Spleen (tissue), 7 donors: Measurements from ENCODE around the gene TGFB1.

Source experiments
- CTCF ChIP-seq, 11 experiments: fragments of 200-600 bp in 7 of 11; fragments of 450-650 bp in 4 of 11; sonication (generic) in 4 of 11; IDR thresholded peaks in 8 of 11; conservative IDR thresholded peaks in 3 of 11; 1 replicate in 7 of 11; 2 replicates in 4 of 11; pipeline versions ENCODE4 v1.4.0 to v1.8.0; 2016 to 2021; ENCODE audit warnings: antibody characterized with exemption in 11 of 11, inconsistent platforms in 4 of 11, mild to moderate bottlenecking in 1 of 11
- POLR2AphosphoS5 ChIP-seq, 3 donors: sonication (generic); formaldehyde crosslinking; IDR thresholded peaks; one replicate each; pipeline ENCODE4 v1.5.1; 2017; ENCODE audit warnings: antibody characterized with exemption in 3 of 3
- donor health status: DM: no; HTN: no; CAD: no; lungs with moderate emphysema.
- donor health status: DM: no; HTN: no; CAD: no.
- donor health status: DM: no; HTN: no; CAD: no.

GRCh38 chr19:41295499-41295898, 58.2 kb downstream of the TGFB1 start:
- TF ChIP-seq POLR2AphosphoS5 (IDR thresholded peaks at IDR 0.05), result no peak
- TF ChIP-seq CTCF (IDR thresholded peaks at IDR 0.05 in 8 of 11, conservative IDR thresholded peaks at IDR 0.05 in 3 of 11), result no peak
